NB4 (cell line): ENCODE data around the gene PCDHGA6.
"Not testable (repeated sequence)": the region's sequence is repeated elsewhere in the genome, so short reads cannot be mapped to it uniquely, and the experiment has no call there.

Experiments
- POLR2A ChIP-seq: IDR thresholded peaks from 2 replicates; pipeline ENCODE4 v1.6.1; 2011; ENCODE audit warnings: mild to moderate bottlenecking; ENCODE audit not compliant: insufficient read length; ENCODE audit errors: extremely low read depth
- TF ChIP-seq, protein P1 (sequence below): IDR thresholded peaks from one replicate; pipeline ENCODE4 v1.5.1; 2012; ENCODE audit warnings: low read depth, low read length
- TF ChIP-seq, protein P2 (sequence below): IDR thresholded peaks from 2 replicates; pipeline ENCODE4 v1.6.1; 2011; ENCODE audit warnings: low read depth, low read length

DNA sequence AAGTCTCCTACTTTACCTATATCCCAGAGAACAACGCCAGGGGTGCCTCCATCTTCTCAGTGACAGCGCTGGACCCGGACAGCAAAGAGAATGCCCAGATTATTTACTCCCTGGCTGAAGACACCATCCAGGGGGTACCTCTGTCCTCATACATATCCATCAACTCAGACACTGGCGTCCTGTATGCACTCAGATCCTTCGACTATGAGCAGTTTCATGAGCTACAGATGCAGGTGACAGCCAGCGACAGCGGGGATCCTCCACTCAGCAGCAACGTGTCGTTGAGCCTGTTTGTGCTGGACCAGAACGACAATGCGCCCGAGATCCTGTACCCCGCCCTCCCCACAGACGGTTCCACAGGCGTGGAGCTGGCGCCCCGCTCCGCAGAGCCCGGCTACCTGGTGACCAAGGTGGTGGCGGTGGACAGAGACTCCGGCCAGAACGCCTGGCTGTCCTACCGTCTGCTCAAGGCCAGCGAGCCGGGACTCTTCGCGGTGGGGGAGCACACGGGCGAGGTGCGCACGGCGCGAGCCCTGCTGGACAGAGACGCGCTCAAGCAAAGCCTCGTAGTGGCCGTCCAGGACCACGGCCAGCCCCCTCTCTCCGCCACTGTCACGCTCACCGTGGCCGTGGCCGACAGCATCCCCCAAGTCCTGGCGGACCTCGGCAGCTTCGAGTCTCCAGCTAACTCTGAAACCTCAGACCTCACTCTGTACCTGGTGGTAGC is 41.0 kb downstream of the PCDHGA6 start:
- TF ChIP-seq, protein P1, sequence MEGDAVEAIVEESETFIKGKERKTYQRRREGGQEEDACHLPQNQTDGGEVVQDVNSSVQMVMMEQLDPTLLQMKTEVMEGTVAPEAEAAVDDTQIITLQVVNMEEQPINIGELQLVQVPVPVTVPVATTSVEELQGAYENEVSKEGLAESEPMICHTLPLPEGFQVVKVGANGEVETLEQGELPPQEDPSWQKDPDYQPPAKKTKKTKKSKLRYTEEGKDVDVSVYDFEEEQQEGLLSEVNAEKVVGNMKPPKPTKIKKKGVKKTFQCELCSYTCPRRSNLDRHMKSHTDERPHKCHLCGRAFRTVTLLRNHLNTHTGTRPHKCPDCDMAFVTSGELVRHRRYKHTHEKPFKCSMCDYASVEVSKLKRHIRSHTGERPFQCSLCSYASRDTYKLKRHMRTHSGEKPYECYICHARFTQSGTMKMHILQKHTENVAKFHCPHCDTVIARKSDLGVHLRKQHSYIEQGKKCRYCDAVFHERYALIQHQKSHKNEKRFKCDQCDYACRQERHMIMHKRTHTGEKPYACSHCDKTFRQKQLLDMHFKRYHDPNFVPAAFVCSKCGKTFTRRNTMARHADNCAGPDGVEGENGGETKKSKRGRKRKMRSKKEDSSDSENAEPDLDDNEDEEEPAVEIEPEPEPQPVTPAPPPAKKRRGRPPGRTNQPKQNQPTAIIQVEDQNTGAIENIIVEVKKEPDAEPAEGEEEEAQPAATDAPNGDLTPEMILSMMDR, result not testable (repeated sequence)
- TF ChIP-seq POLR2A, result not testable (repeated sequence)
- TF ChIP-seq, protein P2, sequence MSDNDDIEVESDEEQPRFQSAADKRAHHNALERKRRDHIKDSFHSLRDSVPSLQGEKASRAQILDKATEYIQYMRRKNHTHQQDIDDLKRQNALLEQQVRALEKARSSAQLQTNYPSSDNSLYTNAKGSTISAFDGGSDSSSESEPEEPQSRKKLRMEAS, result not testable (repeated sequence)
